ENCODE data around the gene ETS2.

GRCh38 chr21:38802050-38803026 lies 3.4 kb upstream of the ETS2 start:
- no peak for TF ChIP-seq CTCF (IDR thresholded peaks at IDR 0.05)
- no peak for TF ChIP-seq POLR2A (IDR thresholded peaks at IDR 0.05)

Measured in lower leg skin (tissue), 3 donors.